Inflammatory macrophage treated with lipopolysaccharide for 1 hour (primary cell): ENCODE results near the gene ZNF81.
A peak's percentile ranks its signal among the peaks of the same experiment; 100 is the strongest.
"Not testable (repeated sequence)": the region's sequence is repeated elsewhere in the genome, so short reads cannot be mapped to it uniquely, and the experiment has no call there.

Experiments used
- DNase-seq, 2 donors: peaks; one replicate each; pipeline ENCODE4 v3.0.0-alpha.2; 2020 to 2022

ZNF81 gene

DNA sequence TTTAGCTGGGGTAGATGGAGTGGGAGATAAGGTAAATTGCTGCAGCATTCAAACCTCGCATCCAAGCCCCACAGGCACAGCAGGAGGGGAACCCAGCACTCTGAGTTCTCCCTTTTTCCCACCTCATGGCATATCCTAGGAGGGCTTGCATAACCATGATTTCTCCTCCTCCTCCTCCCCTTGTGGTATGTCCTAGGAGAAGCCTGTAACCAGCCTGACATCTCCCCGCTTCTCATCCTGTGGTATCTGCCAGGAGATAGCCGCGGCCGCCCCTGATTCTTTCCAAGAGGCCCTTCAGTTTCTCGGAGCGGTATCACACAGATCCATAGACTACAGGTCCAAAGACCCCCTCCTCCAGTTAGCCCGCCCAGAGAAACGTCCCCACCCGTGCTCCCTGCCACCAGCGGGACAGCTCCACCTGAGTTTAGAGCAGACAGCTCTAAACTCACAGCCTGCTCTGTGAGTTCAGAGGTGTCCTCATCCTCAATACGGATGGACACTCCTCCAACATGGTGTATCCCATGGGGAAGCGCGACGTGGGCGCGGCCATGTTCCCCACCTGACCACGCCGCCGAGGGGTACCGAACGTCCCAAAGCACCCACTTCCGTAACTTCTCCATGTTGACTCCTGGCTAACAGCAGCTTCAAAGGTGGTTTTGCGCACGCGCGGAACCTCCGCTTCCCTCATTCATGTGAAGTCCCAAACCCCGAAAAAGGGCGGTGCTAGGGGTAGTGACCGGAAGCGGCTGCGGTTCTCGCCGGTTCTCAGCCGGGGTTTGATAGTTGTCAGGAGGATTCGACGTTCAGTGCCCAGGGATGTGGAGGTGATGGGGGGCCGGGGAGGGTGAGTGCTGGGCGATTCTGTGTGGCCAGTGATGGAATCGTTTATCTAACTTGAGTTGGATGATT is at the start of gene ZNF81:
TSS of gene ZNF81 (plus strand) at position 739 of the 909 bp plus-strand sequence. CDS start 9,366 bp downstream, outside the sequence.
- peak; percentile 92 to 95 for DNase-seq

DNA sequence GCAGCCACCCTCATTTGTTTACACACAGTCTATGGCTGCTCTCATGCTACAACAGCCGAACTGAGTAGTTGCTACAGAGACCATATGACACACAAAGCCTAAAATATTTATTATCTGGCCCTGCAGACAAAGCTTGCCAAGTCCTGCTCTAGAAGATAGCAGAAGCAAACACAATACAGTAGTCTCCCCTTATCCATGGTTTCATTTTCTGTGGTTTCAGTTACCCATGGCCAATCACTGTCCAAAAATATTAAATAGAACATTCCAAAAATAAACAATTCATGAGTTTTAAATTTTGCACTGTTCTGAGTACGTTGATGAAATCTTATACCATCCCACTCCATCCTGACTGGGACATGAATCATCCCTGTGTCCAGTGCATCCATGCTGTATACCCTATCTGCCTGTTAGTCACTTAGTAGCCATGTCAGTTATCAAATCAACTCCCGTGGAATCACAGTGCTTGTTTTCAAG is 40.2 kb upstream of the ZNF81 start:
- peak; percentile 11 to 43 for DNase-seq

GRCh38 chrX:47797084-47797483 is 39.6 kb upstream of the ZNF81 start:
- DNase-seq, result no peak

- DNase-seq, result no peak
These were observed 37.8 kb upstream of the ZNF81 start for GRCh38 chrX:47798861-47799260.

DNA sequence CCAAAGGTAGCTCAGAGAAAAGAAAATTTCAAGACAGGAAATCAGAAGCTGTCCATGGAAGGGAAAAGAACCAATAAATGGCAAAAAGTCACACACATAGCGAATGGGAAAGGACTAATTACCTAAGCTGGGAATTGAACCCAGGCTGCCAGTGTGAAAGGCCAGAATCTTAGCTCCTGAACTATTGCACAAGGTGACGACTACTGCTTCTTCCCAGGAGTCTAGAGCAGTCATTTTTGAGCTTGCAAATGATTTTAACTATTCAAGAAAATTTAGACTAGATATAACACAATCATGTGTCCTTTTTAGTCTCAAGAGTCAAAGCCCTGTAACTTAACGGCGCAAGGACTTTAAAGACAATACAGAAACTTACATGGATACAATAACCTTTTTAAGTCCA is 34.1 kb upstream of the ZNF81 start:
- no peak for DNase-seq

DNA sequence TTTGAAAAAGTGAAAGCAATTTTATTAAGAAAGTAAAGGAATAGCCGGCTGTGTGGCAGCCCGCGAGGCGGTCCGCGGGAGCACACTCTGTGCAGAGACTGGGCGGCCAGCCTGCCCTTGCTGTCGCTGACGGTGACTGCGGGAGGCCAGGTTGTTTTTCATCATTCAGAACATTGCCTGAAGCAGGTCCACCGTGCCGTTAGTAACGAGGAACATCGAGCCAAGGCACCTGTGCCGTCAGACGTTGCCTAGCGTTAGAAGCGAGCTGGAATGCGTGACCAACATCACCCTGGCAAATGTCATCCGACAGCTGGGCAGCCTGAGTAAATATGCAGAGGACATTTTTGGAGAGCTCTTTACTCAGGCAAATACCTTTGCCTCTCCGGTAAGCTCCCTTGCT is 33.6 kb upstream of the ZNF81 start:
- not testable (repeated sequence) for DNase-seq

DNA sequence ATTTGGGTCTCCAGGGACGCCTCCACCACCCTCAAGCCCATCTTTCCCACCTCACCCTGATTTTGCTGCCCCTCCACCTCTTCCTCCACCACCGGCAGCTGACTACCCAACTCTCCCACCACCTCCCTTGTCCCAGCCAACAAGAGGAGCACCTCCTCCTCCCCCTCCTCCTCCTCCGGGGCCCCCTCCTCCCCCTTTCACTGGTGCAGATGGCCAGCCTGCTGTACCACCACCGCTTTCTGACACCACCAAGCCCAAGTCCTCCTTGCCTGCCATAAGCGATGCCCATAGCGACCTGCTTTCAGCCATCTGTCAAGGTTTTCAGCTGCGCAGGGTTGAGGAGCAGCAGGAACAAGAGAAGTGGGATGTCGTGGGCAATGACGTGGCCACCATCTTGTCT is 32.4 kb upstream of the ZNF81 start:
- no peak for DNase-seq

DNA sequence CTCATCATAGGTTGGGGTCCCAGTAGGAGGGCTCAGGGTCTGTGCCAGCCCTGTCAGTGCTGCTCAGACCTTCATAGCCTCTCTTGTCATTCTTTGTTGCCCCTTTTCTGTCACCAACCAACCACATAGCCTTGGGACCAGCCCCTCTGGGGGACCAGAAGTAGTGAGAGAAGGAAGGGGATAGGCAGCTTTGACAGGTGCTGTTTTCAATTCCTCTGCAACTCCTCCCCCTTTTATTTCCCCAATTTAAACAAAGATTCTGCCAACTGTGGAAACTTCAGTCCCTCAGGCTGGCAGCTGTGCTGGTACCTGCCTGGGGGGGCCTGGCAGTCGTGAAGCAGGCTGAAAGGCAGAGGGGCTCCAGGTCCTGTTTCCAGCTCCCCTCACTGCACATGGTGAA is 30.9 kb upstream of the ZNF81 start:
- not testable (repeated sequence) for DNase-seq

- DNase-seq, result not testable (repeated sequence)
These were observed 30.1 kb upstream of the ZNF81 start for GRCh38 chrX:47806415-47807271.

- DNase-seq, result not testable (repeated sequence)
These were observed 29.5 kb upstream of the ZNF81 start for GRCh38 chrX:47807272-47807538.

- DNase-seq, result no peak
These were observed 29.2 kb upstream of the ZNF81 start for GRCh38 chrX:47807548-47807947.

DNA sequence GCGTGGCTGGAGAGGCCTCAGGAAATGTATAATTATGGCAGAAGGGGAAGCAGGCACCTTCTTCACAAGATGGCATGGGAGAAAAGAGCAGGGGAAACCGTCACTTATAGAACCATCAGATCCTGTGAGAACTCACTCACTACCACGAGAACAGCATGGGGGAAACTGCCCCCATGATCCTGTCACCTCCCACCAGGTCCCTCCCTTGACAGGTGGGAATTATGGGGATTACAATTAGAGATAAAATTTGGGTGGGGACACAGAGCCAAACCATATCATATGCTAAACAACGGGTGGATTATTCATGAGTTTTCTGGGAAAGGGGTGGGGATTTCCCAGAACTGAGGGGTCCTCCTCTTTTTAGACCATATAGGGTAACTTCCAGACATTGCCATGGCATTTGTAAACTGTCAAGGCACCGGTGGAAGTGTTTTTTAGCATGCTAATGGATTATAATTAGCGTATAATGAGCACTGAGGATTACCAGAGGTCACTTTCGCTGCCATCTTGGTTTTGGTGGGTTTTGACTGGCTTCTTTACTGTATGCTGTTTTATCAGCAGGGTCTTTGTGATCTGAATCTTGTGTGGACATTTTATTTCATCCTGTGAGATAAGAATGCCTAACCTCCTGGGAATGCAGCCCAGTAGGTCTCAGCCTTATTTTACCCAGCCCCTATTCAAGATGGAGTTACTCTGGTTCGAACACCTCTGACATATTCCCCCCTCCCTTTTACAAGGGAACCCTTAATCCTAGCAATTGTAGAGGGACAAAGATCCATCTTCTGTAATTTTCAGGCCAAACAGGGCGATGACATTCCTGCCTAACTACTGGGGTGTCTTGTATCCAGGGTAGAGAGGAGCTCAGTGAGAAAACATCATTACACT is 27.6 kb upstream of the ZNF81 start:
- no peak for DNase-seq

GRCh38 chrX:47814851-47815250 is 21.9 kb upstream of the ZNF81 start:
- DNase-seq, result no peak

DNA sequence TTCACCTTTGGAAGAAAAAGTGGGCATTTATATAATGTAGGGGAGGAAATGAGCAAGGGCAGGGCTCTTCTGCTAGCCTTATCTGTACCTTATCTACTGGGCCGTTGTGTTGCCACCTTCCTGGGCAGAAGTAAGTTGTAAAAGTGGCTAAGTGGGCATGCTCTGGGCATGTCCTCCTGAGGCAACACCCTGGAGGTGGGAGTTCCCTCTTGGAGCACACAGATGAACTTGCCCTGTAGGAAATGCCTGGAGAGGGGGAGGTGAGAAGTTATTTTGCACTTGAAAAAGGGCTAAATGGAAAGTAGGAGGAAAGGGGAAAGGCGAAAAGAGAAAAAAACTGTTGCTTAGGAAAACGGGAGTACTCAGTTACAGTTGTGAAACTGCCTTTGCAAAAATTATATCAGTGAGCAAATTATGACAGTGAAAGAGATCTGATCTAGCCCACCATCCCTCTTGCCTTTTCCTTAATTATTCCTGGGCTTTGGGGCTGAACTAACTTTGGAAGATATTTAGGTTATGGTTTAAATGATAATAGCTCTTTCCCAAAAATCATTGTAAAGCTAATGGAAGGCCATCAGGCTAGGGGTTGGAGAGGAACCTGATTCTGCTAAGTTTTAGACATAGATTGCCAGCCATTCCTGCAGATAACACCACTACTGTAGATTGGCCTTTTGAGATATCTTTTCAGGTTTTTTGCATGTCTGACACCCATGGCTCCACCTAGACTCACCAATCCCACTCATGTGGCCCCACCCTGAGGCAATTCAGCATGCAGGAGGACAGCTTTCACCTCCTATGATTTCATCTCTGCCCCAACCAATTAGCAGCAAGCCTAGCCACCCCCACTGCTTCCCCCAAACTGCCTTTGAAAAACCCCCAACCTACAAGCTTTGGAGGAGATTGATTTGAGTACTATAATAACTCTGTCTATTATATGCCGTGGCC is 20.5 kb upstream of the ZNF81 start:
- peak in 1 of 2 donors; percentile 30 for DNase-seq

- DNase-seq, result no peak
These were observed 19.3 kb upstream of the ZNF81 start for GRCh38 chrX:47817421-47817820.

- DNase-seq, result peak in 1 of 2 donors; percentile 9
These were observed 18.8 kb upstream of the ZNF81 start for GRCh38 chrX:47817897-47818296.

DNA sequence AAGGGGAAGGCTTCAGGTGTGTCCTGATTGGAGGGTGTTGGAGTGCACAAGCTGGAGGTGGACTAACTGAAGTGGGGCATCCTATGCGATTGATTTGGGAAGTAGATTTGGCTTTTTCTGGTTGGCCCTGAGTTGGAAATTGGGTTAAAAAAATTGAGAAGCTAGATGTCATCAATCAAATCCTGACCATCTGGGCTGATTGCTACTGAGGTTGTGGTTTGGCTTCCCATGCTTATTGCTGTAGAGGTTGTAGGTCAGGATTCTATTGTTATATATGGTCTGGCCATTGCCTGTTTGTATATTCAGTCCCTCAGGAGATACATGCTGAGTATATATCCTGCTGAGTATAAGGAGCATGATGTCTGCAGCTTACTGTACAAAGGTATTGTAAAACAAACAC is 7.7 kb upstream of the ZNF81 start:
- DNase-seq, result no peak

DNA sequence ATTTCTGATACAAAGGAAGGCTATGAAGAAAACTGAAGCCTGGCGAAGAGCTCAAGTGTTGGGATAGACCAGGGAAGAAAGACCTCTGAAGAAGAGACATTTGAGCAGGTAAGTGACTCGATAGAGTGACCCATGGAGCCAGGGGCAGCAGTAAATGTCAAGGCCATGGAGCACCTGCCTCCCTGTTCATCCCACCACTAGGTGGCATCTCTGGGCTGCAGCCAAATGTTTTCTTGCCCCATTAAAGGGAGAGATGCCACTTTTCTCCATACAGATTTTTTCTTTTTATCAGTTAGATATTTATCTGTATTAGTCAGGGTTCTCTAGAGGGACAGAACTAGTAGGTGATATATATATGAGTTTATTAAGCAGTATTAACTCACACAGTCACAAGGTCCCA is 4.9 kb upstream of the ZNF81 start:
- DNase-seq, result peak; percentile 20 to 63

DNA sequence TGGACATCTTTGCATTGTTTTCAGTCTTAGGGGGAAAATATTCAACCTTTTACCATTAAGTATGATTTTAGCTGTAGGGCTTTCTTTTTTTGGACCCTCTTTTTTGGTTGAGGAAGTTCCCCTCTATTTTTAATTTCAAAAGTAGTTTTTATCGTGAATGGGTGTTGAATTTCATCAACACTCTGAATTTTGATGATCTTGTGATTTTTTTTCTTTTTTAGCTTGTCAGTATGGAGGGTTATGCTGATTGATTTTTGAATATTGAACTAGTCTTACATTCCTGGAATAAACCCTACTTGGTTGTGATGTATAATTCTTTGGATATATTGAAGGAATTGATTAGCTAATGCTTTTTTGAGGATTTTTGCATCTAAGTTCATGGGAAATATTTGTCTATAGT is 1.7 kb downstream of the ZNF81 start:
- DNase-seq, result no peak

DNA sequence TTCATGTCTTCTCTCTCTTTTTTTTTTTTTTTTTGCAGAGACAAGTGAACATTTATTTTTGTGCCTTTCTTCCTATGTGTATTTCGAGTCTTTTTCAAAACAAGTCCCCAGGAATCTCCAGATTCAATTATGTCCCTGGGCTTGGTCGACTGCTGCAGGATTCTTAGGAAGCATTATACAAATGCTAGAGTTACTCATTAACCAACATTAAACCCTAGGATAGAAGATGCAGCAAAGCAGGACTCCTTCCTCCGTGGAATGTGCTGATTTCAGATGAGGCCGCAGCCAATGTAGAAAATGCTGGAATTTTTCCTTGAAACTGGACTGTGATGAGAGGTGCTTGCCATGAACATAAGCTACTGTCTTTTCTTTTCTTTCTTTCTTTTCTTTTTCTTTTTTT is 3.4 kb downstream of the ZNF81 start:
- no peak for DNase-seq

- DNase-seq, result no peak
These were observed 6.7 kb downstream of the ZNF81 start for GRCh38 chrX:47843363-47843762.

- no peak for DNase-seq
These were observed 7.4 kb downstream of the ZNF81 start for GRCh38 chrX:47844117-47844516.
